Epithelial cell of proximal tubule (primary cell): Measurements from ENCODE around the gene PTCD1. TPM values are rescaled to one million over a fixed set of nuclear protein-coding genes. Genes with fewer than 3 reads are reported as not detected.

Experiments used
- DNase-seq: peaks from one replicate; pipeline ENCODE4 v3.0.0-alpha.2; 2011; ENCODE audit warnings: low read depth
- H3K4me3 ChIP-seq: 2 replicates; pipeline ENCODE4 v1.5.1; 2011; ENCODE audit warnings: low read depth, mild to moderate bottlenecking, low read length
- total RNA-seq: library from RNA; depleted of rRNA; stranded (reverse); fragments of >200 nt; gene quantifications from 2 replicates; pipeline ENCODE4 v1.2.3, GENCODE V29; 2015
- TF ChIP-seq, protein P1 (sequence below): conservative IDR thresholded peaks from 2 replicates; pipeline ENCODE4 v1.5.1; 2012; ENCODE audit warnings: low read depth, mild to moderate bottlenecking, low read length

The PTCD1 gene
- total RNA-seq, 1 donor from 2014 or later = 4.0 TPM

DNA sequence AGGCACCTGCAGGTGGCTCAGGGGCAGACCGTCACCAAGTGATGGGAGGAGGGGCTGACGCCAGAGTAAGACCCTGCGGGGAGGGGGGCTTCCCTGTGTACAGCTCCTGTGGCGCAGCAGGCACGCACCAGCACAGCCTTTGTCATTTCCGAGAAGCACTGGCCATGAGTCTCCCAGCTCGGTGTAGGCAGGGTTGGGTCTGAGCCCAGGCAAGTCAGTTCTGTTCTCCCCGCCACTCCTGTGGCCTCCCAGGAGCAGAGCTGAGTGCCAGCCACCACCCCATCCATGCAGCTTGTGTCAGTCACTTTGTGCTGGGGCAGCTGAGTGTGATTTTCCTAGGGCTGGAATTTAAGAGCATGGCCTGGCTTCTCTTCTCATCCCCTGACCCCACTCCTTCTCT lies 13.3 kb upstream of the PTCD1 start:
- H3K4me3 ChIP-seq = no peak overlapping the region
- TF ChIP-seq, protein P1, sequence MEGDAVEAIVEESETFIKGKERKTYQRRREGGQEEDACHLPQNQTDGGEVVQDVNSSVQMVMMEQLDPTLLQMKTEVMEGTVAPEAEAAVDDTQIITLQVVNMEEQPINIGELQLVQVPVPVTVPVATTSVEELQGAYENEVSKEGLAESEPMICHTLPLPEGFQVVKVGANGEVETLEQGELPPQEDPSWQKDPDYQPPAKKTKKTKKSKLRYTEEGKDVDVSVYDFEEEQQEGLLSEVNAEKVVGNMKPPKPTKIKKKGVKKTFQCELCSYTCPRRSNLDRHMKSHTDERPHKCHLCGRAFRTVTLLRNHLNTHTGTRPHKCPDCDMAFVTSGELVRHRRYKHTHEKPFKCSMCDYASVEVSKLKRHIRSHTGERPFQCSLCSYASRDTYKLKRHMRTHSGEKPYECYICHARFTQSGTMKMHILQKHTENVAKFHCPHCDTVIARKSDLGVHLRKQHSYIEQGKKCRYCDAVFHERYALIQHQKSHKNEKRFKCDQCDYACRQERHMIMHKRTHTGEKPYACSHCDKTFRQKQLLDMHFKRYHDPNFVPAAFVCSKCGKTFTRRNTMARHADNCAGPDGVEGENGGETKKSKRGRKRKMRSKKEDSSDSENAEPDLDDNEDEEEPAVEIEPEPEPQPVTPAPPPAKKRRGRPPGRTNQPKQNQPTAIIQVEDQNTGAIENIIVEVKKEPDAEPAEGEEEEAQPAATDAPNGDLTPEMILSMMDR = no peak
- no peak for DNase-seq

DNA sequence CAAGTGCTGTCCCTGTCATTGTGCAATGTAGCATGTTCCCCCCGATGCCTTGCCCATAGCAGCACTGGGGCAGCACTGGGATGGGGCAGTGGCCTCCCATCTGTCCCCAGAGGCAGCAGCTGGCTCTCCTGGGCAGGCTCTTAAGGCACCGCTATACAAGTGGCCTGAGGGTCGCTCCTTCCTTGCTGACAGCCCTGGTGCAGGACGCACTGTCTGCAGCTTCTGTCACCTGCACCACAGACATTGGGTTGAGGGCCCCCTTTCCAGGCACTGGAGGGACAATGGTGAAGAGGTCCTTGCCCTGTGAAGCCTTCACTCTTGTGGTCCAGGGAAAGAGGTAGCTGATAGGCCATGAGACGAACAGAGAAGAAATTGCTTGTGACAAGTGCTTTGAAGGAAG lies 10.7 kb upstream of the PTCD1 start:
- TF ChIP-seq, protein P1 = no peak
- H3K4me3 ChIP-seq = no peak overlapping the region
- DNase-seq = no peak

DNA sequence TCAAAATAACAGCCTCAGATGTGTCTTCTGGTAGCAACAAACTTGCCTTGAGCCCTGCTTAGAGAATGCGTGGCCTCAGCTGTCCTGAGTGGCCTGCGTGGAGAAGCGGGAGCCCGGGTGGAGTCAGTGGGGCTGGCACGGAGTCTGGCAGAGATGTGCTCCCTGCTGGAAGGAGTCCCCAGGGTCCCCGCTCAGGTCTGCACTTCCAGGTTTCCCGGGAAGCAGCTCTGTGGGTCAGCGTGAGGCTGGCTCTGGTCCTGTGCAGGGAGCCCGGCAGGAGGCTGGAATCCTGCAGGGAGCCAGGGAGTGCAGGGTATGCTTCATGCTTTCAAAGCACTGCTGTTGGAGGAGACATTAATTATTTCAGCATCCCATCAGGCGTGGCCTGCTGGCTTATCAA lies 10.3 kb upstream of the PTCD1 start:
- no peak for DNase-seq
- TF ChIP-seq, protein P1 = no peak
- no peak overlapping the region for H3K4me3 ChIP-seq

DNA sequence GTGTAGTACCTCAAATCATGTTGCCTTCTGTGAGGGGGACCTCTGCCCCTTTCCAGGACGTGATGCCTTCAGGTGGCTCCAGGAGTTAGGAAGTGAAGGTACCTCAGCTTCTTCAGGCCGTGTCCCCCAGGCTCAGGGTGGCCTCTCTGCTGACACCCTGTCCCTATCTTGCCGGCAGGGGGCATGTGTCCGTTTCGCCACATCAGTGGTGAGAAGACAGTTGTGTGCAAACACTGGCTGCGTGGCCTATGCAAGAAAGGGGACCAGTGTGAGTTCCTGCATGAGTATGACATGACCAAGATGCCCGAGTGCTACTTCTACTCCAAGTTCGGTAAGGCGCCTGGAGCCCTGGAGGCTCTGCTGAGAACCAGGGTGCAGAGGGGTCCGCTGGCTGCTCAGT lies 9.3 kb upstream of the PTCD1 start:
- TF ChIP-seq, protein P1 = peak; percentile 39
- no peak overlapping the region for H3K4me3 ChIP-seq
- DNase-seq = no peak

DNA sequence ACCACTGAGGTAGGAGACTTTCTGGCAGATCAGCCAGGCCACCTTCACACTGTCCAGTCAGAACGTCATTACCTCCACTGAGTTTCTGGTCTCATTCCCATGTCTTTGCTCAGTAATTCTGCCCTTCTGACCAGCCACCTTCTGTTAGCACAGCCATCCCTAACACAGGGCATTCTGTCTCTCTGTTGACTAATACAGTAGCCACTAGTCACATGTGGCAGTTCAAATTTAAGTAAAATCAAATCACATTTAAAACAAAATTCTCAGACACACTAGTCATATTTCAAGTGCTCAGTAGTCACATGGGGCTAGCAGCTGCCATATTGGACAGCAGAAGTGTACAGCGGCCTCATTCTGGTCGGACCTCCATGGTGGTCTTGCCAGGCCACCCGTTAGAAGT lies 7.5 kb upstream of the PTCD1 start:
- H3K4me3 ChIP-seq = no peak overlapping the region
- TF ChIP-seq, protein P1 = no peak
- no peak for DNase-seq

DNA sequence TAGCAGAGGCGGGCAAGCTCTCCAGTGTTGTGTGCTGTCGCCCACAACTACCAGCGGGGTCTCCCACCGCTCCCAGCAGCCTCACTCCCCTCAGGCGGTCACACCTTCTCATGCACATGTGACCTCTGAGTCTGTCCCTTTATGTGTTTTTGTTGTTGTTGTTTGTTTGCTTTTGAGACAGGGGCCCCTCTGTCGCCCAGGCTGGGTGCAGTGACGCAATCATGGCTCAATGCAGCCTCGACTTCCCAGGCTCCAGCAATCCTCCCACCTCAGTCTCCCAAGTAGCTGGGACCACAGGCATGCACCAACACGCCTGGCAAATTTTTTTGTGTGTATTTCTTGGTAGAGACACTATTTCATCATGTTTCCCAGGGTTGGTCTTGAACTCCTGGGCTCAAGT lies 1.6 kb upstream of the PTCD1 start:
- DNase-seq = no peak
- H3K4me3 ChIP-seq = peak overlapping the region; percentile 100
- TF ChIP-seq, protein P1 = no peak

DNA sequence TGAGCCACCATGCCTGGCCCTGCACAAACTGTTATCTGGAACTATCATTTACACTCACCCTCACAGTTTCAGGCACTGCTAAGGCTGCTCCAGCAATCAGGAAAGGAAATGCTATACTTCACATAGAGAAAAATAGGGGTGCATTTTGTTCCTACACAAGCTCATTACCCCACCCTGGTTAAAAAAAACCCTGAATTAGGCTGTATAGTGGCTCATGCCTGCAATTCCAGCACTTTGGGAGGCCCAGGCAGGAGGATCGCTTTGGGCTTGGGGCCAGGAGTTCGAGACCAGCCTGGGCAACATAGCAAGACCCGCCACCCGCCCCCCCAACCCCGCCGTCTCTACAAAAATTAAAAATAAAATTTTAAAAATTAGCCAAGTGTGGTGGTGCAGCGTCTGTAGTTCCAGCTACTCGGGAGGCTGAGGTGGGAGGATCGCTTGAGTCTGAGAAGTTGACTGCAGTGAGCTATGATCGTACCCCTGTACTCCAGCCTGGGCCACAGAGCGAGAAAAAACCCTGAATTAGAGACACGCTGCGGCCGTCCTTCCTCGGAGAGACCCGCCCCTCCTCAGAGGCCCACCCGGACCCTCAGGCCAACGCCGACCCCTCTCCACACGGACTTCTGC lies 539 bp downstream of the PTCD1 start:
- TF ChIP-seq, protein P1 = no peak
- DNase-seq = no peak
- H3K4me3 ChIP-seq = peak overlapping the region; percentile 100
